ENCODE data around the gene KLC3.

DNA sequence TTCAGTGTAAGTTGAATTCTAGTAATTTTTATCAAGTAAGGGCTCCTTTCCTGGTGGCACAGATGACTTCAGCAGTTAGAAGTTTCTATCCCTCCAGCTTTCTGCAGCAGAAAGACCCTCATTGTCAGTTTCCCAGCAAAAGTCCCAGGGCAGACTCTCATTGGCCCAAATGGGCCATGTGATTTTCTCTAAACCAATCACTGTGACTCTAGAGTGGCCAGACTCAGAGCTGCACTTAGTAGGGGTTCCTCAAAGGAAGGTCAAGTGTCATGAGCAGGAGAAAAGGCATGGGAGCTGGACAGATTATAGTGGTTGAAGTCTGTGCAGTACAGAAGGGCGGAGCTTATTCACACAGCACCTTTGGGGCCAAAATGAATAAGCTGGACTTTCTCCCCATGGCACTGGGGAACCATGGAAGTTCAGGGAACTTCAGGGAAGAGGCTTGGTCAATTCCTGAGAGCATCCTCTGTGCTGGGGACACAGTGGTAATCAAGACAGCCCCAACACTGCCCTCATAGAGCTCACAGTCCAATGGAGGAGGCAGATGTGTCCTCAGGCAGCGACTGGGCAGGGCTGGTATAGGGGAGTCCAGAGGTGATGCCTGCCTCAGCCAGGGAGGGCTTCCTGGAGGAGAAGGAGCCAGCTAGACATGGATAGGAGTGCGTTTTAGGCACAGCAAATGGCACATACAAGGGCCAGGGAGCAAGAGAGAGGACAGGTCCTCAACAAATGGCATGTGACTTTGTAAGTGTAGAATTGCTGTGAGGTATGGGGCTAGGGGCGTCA, 36.2 kb upstream of the KLC3 start:
- TF ChIP-seq, protein P1, sequence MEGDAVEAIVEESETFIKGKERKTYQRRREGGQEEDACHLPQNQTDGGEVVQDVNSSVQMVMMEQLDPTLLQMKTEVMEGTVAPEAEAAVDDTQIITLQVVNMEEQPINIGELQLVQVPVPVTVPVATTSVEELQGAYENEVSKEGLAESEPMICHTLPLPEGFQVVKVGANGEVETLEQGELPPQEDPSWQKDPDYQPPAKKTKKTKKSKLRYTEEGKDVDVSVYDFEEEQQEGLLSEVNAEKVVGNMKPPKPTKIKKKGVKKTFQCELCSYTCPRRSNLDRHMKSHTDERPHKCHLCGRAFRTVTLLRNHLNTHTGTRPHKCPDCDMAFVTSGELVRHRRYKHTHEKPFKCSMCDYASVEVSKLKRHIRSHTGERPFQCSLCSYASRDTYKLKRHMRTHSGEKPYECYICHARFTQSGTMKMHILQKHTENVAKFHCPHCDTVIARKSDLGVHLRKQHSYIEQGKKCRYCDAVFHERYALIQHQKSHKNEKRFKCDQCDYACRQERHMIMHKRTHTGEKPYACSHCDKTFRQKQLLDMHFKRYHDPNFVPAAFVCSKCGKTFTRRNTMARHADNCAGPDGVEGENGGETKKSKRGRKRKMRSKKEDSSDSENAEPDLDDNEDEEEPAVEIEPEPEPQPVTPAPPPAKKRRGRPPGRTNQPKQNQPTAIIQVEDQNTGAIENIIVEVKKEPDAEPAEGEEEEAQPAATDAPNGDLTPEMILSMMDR (IDR thresholded peaks at IDR 0.05): no peak
- TF ChIP-seq POLR2AphosphoS5 (IDR thresholded peaks at IDR 0.05; ENCODE audit: low read depth, low read length): no peak
- TF ChIP-seq, protein P2, sequence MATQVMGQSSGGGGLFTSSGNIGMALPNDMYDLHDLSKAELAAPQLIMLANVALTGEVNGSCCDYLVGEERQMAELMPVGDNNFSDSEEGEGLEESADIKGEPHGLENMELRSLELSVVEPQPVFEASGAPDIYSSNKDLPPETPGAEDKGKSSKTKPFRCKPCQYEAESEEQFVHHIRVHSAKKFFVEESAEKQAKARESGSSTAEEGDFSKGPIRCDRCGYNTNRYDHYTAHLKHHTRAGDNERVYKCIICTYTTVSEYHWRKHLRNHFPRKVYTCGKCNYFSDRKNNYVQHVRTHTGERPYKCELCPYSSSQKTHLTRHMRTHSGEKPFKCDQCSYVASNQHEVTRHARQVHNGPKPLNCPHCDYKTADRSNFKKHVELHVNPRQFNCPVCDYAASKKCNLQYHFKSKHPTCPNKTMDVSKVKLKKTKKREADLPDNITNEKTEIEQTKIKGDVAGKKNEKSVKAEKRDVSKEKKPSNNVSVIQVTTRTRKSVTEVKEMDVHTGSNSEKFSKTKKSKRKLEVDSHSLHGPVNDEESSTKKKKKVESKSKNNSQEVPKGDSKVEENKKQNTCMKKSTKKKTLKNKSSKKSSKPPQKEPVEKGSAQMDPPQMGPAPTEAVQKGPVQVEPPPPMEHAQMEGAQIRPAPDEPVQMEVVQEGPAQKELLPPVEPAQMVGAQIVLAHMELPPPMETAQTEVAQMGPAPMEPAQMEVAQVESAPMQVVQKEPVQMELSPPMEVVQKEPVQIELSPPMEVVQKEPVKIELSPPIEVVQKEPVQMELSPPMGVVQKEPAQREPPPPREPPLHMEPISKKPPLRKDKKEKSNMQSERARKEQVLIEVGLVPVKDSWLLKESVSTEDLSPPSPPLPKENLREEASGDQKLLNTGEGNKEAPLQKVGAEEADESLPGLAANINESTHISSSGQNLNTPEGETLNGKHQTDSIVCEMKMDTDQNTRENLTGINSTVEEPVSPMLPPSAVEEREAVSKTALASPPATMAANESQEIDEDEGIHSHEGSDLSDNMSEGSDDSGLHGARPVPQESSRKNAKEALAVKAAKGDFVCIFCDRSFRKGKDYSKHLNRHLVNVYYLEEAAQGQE (IDR thresholded peaks at IDR 0.05; ENCODE audit: insufficient read depth in 1 of 2, low read depth in 2 of 2, low read length in 1 of 2): no peak

Data from Panc1 (cell line).